Measurements from ENCODE around the gene NXPE3.

NXPE3 gene

GRCh38 chr3:101796077-101796680 lies 17.2 kb downstream of the NXPE3 start:
- Mint-ChIP-seq H3K27ac (no peak overlapping the region), H3K9me3 (peaks cover 31% of the 10 kb centered on the region), H3K36me3 (ENCODE audit: low read depth) (peaks cover 79% of the 10 kb centered on the region), H3K27me3 (ENCODE audit: low read depth) (no peaks in the 10 kb centered on the region), H3K4me1 (no peaks in the 10 kb centered on the region), H3K4me3 (no peak overlapping the region)
- no peak for TF ChIP-seq CTCF (IDR thresholded peaks at IDR 0.05; ENCODE audit: unreplicated experiment in 3 of 3)

GRCh38 chr3:101801174-101801573 lies 22.2 kb downstream of the NXPE3 start:
- Mint-ChIP-seq H3K27ac (no peak overlapping the region), H3K4me1 (no peaks in the 10 kb centered on the region), H3K36me3 (ENCODE audit: low read depth) (peaks cover 43% of the 10 kb centered on the region), H3K27me3 (ENCODE audit: low read depth) (no peaks in the 10 kb centered on the region), H3K9me3 (peaks cover 7% of the 10 kb centered on the region), H3K4me3 (no peak overlapping the region)
- TF ChIP-seq CTCF (IDR thresholded peaks at IDR 0.05; ENCODE audit: unreplicated experiment in 3 of 3), result no peak

- Mint-ChIP-seq H3K9me3 (peaks cover 5% of the 10 kb centered on the region), H3K4me3 (no peak overlapping the region), H3K27ac (no peak overlapping the region), H3K36me3 (ENCODE audit: low read depth) (peaks cover 34% of the 10 kb centered on the region), H3K27me3 (ENCODE audit: low read depth) (no peaks in the 10 kb centered on the region), H3K4me1 (no peaks in the 10 kb centered on the region)
- TF ChIP-seq CTCF (IDR thresholded peaks at IDR 0.05; ENCODE audit: unreplicated experiment in 3 of 3), result no peak
These were observed 23.2 kb downstream of the NXPE3 start for GRCh38 chr3:101802179-101802578.

- H3K27ac Mint-ChIP-seq, result no peak overlapping the region
- no peaks in the 10 kb centered on the region for H3K4me1 Mint-ChIP-seq
- peak; percentile 79 to 87 (median 81) for TF ChIP-seq CTCF (IDR thresholded peaks at IDR 0.05; ENCODE audit: unreplicated experiment in 3 of 3)
- peaks cover 31% of the 10 kb centered on the region for H3K36me3 Mint-ChIP-seq (ENCODE audit: low read depth)
- no peak overlapping the region for H3K4me3 Mint-ChIP-seq
- no peaks in the 10 kb centered on the region for H3K27me3 Mint-ChIP-seq (ENCODE audit: low read depth)
- peaks cover 3% of the 10 kb centered on the region for H3K9me3 Mint-ChIP-seq
These were observed 24.3 kb downstream of the NXPE3 start for GRCh38 chr3:101803173-101803782.

- H3K27ac Mint-ChIP-seq, result no peak overlapping the region
- peaks cover 3% of the 10 kb centered on the region for H3K9me3 Mint-ChIP-seq
These were observed 24.9 kb downstream of the NXPE3 start for GRCh38 chr3:101803939-101804338.

More at GRCh38 chr3:101803939-101804338, 24.9 kb downstream of the NXPE3 start:
- Mint-ChIP-seq H3K4me1 (peaks cover 2% of the 10 kb centered on the region), H3K27me3 (ENCODE audit: low read depth) (no peaks in the 10 kb centered on the region), H3K4me3 (no peak overlapping the region), H3K36me3 (ENCODE audit: low read depth) (peaks cover 29% of the 10 kb centered on the region)
- TF ChIP-seq CTCF (IDR thresholded peaks at IDR 0.05; ENCODE audit: unreplicated experiment in 3 of 3), result no peak

All from nephron (organoid).